ENCODE results near the gene UMPS.
A peak's percentile ranks its signal among the peaks of the same experiment; 100 is the strongest.
"Not testable (repeated sequence)": the region's sequence is repeated elsewhere in the genome, so short reads cannot be mapped to it uniquely, and the experiment has no call there.

The UMPS gene

DNA sequence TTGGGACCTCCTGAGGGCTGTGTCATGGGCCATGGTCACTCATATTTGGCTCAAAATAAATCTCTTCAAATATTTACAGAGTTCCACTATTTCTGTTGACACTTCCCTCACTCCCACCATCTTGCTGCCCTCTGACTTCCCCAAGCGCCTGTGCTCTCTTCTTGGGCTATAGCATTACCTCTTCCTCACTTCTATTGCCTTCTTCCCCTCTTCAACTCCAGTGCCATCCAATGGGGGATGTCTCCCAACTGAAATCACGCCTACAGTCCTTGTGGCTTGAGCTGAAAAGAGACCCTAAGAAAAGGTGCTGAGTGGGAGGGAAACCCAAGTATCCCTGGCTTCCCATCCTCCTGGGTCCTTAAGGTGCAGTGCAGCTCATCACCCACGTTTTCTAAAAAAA is 21.8 kb downstream of the UMPS start:
- DNase-seq (ENCODE audit: low read depth), result no peak
- no peak overlapping the region for H3K4me3 ChIP-seq (ENCODE audit: low read depth, low read length)
- TF ChIP-seq, protein P1, sequence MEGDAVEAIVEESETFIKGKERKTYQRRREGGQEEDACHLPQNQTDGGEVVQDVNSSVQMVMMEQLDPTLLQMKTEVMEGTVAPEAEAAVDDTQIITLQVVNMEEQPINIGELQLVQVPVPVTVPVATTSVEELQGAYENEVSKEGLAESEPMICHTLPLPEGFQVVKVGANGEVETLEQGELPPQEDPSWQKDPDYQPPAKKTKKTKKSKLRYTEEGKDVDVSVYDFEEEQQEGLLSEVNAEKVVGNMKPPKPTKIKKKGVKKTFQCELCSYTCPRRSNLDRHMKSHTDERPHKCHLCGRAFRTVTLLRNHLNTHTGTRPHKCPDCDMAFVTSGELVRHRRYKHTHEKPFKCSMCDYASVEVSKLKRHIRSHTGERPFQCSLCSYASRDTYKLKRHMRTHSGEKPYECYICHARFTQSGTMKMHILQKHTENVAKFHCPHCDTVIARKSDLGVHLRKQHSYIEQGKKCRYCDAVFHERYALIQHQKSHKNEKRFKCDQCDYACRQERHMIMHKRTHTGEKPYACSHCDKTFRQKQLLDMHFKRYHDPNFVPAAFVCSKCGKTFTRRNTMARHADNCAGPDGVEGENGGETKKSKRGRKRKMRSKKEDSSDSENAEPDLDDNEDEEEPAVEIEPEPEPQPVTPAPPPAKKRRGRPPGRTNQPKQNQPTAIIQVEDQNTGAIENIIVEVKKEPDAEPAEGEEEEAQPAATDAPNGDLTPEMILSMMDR (IDR thresholded peaks at IDR 0.05; ENCODE audit: control insufficient read depth, extremely low read depth, insufficient read depth), result no peak

DNA sequence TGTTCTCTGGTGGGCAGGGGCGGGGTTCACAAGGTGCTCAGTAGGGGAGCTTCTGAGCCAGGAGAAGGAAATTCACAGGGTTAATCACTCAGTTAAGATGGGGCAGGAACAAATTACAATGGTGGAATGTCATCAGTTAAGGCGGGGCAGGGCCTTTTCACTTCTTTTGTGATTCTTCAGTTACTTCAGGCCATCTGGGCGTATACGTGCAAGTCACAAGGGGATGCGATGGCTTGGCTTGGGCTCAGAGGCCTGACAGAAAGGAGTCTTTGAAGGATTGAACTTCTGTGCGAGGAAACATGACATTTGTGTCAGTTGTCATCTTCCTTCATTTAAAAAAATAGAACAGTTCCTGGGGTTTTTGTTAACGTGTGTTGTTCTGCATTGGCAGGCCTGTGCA is 27.7 kb downstream of the UMPS start:
- not testable (repeated sequence) for DNase-seq (ENCODE audit: low read depth); H3K4me3 ChIP-seq (ENCODE audit: low read depth, low read length)

DNA sequence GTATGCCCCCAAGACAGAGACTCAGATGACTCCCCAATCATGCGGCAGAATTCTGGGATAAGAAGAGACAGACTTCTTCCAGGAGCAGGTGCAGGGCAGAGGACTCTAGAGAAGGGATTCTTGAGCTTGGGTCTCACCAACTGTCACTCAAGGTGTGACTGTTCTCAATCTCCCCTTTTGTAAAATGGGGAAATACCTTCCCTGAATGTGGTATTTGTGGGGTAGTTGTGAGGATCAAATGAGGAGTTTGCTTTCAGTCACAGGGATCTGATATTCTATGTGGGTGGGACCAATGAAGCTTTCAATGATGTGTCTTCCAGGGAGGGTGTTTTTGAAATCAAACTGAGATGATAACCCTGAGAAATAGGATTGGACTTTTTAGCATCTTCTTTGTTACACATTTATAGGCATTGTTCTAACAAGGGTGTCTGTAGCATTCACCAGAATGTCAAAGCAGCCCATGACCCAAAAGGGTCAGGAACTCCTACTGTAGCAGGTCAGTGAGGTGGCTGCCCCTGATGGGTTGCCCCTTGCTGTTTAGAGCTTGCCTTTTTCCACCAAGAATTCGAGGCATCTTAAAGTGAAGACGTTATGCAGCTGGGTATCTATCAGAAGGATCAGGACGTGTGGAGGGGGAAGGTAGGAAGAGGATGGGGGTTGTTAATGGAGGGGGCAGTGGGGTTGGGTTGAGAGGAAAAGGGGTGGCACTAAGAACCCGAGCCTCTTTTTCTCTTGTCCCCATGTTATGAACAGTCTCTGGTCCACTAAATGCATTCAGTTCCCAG is 28.8 kb downstream of the UMPS start:
- no peak overlapping the region for H3K4me3 ChIP-seq (ENCODE audit: low read depth, low read length)
- no peak for DNase-seq (ENCODE audit: low read depth)
- TF ChIP-seq, protein P1 (IDR thresholded peaks at IDR 0.05; ENCODE audit: control insufficient read depth, extremely low read depth, insufficient read depth), result no peak

DNA sequence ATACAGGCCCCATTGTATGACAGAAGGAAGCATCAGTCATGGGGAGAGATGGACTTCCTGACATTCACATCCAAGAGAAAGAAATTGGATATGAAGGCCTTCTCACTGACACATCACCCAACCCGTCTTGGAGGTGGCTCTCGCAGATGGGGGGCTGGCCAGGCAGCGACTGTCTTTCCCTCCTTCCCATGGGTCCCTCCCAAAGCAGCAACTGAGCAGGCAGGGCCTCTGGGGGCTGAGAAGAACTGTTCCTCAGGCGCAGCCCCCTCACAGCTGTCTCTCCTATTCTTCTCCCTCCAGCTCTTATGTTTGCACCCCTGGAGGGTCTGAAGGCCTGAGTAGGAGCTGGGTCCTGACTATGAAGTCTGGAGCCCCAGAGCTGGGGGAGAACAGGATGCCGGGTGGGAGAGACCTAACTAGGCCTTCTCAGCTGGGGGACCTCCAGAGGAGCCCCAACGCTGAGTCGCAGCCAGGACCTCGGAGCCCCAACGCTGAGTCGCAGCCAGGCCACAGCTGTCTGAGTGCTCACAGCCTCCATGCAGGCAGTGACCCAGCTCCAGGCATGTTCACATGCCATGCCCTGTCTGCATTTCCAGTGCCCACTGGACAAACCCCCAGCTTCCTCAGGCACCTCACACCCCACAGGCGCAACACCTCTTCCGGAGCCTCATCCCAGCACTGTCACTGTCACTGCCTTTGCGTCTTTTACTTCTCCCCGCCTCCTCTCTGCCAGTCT is 29.6 kb downstream of the UMPS start:
- no peak for DNase-seq (ENCODE audit: low read depth)
- TF ChIP-seq, protein P1 (IDR thresholded peaks at IDR 0.05; ENCODE audit: control insufficient read depth, extremely low read depth, insufficient read depth), result no peak
- no peak overlapping the region for H3K4me3 ChIP-seq (ENCODE audit: low read depth, low read length)

DNA sequence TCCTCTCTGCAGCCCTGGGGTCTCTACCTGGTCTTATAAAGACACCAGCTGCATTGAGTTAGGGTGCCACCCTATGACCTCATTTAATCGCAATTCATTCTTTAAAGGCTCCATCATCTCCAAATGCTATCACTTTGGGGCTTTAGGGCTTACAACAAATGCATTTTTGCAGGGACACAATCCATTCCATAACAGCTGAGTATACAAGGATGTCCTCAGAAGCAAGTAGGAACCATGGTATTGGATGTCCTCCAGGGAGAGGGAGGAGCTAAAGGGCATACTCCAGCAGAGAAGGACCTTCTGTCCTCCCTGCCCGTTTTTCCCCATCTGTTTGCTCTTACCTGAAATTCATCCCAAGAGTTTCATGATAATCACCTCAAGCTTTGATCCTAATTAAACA is 30.3 kb downstream of the UMPS start:
- TF ChIP-seq, protein P1 (IDR thresholded peaks at IDR 0.05; ENCODE audit: control insufficient read depth, extremely low read depth, insufficient read depth), result no peak
- no peak overlapping the region for H3K4me3 ChIP-seq (ENCODE audit: low read depth, low read length)
- peak; percentile 67 for DNase-seq (ENCODE audit: low read depth)

DNA sequence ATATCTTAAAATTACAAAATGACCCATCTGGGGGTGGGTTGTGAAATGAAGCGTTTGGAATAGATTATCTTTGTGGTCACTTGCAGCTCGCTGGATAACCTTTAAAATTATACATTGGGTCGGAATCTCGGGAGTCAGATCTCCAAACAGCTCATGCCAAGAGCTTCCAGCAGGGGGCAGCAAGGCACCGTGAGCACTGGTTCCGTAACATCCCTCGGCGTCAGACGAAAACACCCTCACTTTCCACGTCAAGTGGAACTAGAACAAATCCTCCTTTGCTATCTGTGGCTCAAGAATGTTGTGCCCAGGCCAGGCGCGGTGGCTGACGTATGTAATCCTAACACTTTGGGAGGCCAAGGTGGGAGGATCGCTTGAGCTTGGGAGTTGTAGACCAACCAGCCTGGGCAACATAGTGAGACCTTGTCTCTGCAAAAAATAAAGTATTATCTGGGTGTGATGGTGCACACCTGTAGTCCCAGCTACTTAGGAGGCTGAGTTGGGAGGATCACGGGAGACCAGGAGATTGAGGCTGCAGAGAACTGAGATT is 31.1 kb downstream of the UMPS start:
- TF ChIP-seq, protein P1 (IDR thresholded peaks at IDR 0.05; ENCODE audit: control insufficient read depth, extremely low read depth, insufficient read depth), result peak; percentile 94
- no peak overlapping the region; the same call in 1 of the 2 replicates for H3K4me3 ChIP-seq (ENCODE audit: low read depth, low read length)
- peak; percentile 64 for DNase-seq (ENCODE audit: low read depth)

DNA sequence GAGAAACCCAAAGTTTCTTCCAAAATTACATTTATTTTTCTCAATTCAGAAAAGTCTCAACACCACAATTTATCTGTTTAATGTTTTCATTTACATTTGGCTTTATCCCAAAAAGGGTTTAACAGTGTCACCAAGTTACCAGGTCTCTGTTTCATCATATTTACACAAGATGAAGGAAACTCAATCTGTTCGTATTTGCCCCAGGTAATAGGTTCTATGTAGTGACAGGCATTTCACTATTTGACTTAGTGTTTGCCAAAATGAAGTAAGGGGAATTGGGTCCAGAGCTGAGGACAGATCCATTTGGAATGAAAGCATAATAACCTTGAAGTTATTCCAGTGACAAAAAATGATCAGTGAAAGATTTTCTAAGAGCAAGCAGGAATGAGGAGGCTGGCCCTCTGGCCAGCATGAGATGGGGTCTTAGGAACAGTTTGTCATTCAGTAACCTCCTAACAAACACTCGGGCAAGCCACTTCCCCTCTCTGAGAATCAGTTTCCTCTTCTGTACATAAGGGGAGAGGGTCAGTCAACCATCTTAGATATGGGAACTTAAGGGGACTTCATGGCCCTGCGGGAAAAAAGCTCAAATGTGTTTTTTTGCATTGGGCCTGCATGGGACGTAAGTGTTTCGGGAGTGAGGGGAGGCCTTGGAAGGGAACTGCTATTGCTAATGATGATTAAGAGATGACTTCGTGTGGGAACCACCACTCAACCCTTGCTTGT is 31.8 kb downstream of the UMPS start:
- TF ChIP-seq, protein P1 (IDR thresholded peaks at IDR 0.05; ENCODE audit: control insufficient read depth, extremely low read depth, insufficient read depth), result no peak
- DNase-seq (ENCODE audit: low read depth), result peak; percentile 54
- H3K4me3 ChIP-seq (ENCODE audit: low read depth, low read length), result no peak overlapping the region
